Gastrocnemius medialis (tissue), 4 donors: ENCODE data around the gene SYCE1L.

Experiments
- CTCF ChIP-seq, 5 experiments: fragments of 450-650 bp in 3 of 5; fragments of 200-600 bp in 2 of 5; sonication (generic) in 2 of 5; IDR thresholded peaks in 4 of 5; conservative IDR thresholded peaks in 1 of 5; 1 replicate in 4 of 5; 2 replicates in 1 of 5; pipeline ENCODE4 v1.5.1; 2016 to 2019; ENCODE audit warnings: antibody characterized with exemption in 5 of 5, mild to moderate bottlenecking in 3 of 5, moderate library complexity in 3 of 5
- POLR2A ChIP-seq, 2 donors: fragments of 450-650 bp; IDR thresholded peaks; one replicate each; pipeline ENCODE4 v1.6.1; 2017; ENCODE audit warnings: antibody characterized with exemption in 2 of 2, mild to moderate bottlenecking in 2 of 2, moderate library complexity in 2 of 2

GRCh38 chr16:77207030-77207429 lies 7.8 kb downstream of the SYCE1L start:
- no peak for TF ChIP-seq CTCF (IDR thresholded peaks at IDR 0.05 in 4 of 5, conservative IDR thresholded peaks at IDR 0.05 in 1 of 5)
- no peak for TF ChIP-seq POLR2A (IDR thresholded peaks at IDR 0.05)
